GM23248 (cell line): Measurements from ENCODE around the gene B2M.

Experiments used
- EZH2 ChIP-seq: fragments of 200-600 bp; sonication (generic); IDR thresholded peaks from 2 replicates; pipeline ENCODE4 v1.6.1; 2018; ENCODE audit warnings: antibody characterized with exemption, mild to moderate bottlenecking; ENCODE audit not compliant: insufficient read depth, poor library complexity, severe bottlenecking
- EZH2phosphoT487 ChIP-seq: fragments of 200-600 bp; sonication (generic); IDR thresholded peaks from 2 replicates; pipeline ENCODE4 v1.6.1; 2018; ENCODE audit warnings: antibody characterized with exemption, moderate library complexity, mild to moderate bottlenecking, low read depth; ENCODE audit not compliant: insufficient read depth

DNA sequence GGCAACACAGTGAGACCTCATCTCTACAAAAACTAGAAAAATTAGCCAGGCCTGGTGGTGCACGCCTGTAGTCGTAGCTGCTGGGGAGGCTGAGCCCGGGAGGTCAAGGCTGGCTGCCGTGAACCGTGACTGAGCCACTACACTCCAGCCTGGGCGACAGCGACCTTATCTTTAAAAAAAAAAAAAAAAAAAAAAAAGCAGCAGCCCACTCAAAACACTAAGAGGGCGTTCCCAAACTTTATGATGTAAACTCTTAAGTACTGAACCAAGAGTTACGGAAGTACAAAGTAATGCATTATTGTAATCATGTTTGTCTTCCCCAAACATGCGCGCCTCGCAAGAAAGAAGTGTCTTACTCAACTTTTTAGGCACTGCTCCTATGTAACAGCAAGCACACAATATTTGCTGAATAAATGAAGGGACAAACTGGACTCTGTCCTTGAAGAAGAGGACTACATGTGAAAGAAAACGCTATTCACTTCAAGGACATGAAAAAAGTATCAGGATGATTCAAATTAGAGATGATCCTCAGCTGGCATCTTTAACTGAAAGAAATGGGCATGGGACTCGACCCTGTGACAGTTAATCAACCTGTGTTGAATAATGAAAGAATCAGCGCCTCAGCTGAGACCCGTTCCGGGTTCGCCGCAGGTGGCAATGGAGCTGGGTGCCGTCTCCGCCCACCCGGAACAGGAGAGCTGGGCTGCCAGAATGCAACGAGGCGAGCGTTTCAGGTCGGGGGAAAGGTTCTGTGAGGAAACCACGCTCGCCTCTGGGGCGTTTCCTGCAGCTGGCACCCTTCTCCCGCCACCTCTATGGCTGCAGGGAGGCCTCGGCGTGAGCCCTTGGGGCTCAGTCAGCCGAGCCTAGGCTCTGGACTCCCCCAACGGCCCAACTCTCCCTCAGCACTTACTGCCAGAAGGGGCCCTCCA, 48.6 kb upstream of the B2M start:
- TF ChIP-seq EZH2phosphoT487 (no peak), EZH2 (no peak)
